Measurements from ENCODE around the gene CACNG1. TPM values are rescaled to one million over a fixed set of nuclear protein-coding genes. Genes with fewer than 3 reads are reported as not detected.
"Not testable (repeated sequence)": the region's sequence is repeated elsewhere in the genome, so short reads cannot be mapped to it uniquely, and the experiment has no call there.

Gene CACNG1
- polyA plus RNA-seq, 4 donors = 0.66 TPM; not detected in 3

DNA sequence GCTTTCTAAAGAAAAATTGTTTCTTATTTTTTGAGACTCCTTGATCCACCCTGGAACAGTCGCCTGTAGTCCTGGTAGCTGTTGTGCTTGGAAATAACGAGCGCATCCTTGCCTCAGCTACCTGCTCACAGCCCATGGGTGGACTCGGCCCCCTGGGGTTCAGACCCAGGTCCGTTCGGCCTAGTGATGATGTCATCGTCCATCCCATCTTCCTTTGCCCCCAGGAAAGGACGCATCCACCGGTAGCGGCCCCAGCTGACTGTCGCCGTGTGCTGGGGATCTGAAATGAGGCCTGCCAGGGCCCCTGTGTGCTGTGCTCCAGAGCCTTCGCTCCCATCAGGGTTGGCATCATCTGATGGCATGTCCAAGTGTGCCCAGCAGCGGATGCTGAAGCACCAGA is 12.0 kb upstream of the CACNG1 start:
- 93% methylated on average over 14 of the region's 14 CpGs for WGBS, 3 donors
- DNase-seq (no peak), FAIRE-seq (no peak)
- no peaks in the 10 kb centered on the region for H3K27me3 ChIP-seq (ENCODE audit: control insufficient read depth in 3 of 3, insufficient read depth in 3 of 3, low read length in 3 of 3)
- H3K36me3 ChIP-seq (ENCODE audit: control insufficient read depth in 3 of 3, insufficient read depth in 2 of 3, low read depth in 1 of 3, low read length in 3 of 3) = no peaks in the 10 kb centered on the region
- no peak overlapping the region for H3K4me3 ChIP-seq (ENCODE audit: low read depth in 1 of 3, low read length in 3 of 3)
- no peaks in the 10 kb centered on the region for H3K4me1 ChIP-seq (ENCODE audit: control insufficient read depth in 3 of 3, insufficient read depth in 2 of 3, low read depth in 1 of 3, low read length in 2 of 3)
- no peak overlapping the region for H3K27ac ChIP-seq (ENCODE audit: low read depth in 1 of 3, low read length in 2 of 3)
- H3K9me3 ChIP-seq (ENCODE audit: control insufficient read depth in 2 of 2, insufficient read depth in 1 of 2, low read depth in 1 of 2, low read length in 1 of 2) = no peaks in the 10 kb centered on the region

DNA sequence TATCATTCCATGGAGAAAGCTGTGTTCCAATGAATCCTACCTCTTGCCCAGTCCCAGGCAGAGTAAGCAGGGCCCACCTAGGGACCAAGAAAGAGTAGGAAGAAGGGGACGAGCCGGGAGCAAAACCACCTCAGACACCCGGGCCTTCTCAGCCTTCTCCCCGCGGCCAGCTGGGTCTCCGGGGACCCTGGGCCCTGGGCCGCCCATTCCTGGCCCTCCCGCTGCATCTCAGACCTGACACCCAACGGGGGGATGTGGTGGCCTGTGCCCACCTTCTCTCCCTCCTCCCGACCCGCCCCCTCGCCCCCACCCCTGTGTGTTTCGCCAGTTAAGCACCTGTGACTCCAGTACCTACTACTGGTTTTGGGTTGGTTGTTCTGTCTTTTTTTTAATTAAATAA is 11.4 kb upstream of the CACNG1 start:
- Histone ChIP-seq H3K27ac (ENCODE audit: low read depth in 1 of 3, low read length in 2 of 3) (no peak overlapping the region), H3K4me1 (ENCODE audit: control insufficient read depth in 3 of 3, insufficient read depth in 2 of 3, low read depth in 1 of 3, low read length in 2 of 3) (no peaks in the 10 kb centered on the region), H3K4me3 (ENCODE audit: low read depth in 1 of 3, low read length in 3 of 3) (no peak overlapping the region), H3K36me3 (ENCODE audit: control insufficient read depth in 3 of 3, insufficient read depth in 2 of 3, low read depth in 1 of 3, low read length in 3 of 3) (no peaks in the 10 kb centered on the region), H3K27me3 (ENCODE audit: control insufficient read depth in 3 of 3, insufficient read depth in 3 of 3, low read length in 3 of 3) (no peaks in the 10 kb centered on the region), H3K9me3 (ENCODE audit: control insufficient read depth in 2 of 2, insufficient read depth in 1 of 2, low read depth in 1 of 2, low read length in 1 of 2) (no peaks in the 10 kb centered on the region)
- no peak for DNase-seq
- WGBS, 3 donors = 90 to 93% (median 93%) methylated on average over 12 to 13 of the region's 13 CpGs
- FAIRE-seq = no peak

DNA sequence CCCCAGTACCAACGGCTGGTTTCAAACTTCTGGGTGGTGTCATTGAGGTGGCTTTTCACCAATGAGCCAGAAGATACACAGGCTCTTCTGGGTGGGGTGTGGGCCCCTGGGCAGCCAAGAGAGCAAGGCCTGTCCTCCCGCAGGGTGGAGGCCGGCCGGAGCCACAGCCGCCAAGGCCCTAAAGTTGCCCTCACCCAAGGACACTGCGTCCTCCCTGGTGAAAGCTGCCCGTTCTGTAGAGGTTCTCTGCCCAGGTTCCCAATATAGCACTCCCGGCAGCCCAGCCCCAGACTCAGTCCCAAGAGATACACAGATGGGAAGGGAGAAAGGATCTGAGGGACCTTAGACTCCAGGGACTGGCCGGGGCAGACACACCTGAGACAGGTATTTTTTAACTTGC is 10.7 kb upstream of the CACNG1 start:
- 88 to 93% (median 89%) methylated on average over 9 of the region's 9 CpGs for WGBS, 3 donors
- no peak overlapping the region for H3K4me3 ChIP-seq (ENCODE audit: low read depth in 1 of 3, low read length in 3 of 3)

GRCh38 chr17:67035131-67036083 is 8.9 kb upstream of the CACNG1 start:
- H3K36me3 ChIP-seq (ENCODE audit: control insufficient read depth in 3 of 3, insufficient read depth in 2 of 3, low read depth in 1 of 3, low read length in 3 of 3) = no peaks in the 10 kb centered on the region
- no peak overlapping the region for H3K27ac ChIP-seq (ENCODE audit: low read depth in 1 of 3, low read length in 2 of 3)
- H3K4me3 ChIP-seq (ENCODE audit: low read depth in 1 of 3, low read length in 3 of 3) = no peak overlapping the region
- H3K9me3 ChIP-seq (ENCODE audit: control insufficient read depth in 2 of 2, insufficient read depth in 1 of 2, low read depth in 1 of 2, low read length in 1 of 2) = no peaks in the 10 kb centered on the region
- no peaks in the 10 kb centered on the region for H3K27me3 ChIP-seq (ENCODE audit: control insufficient read depth in 3 of 3, insufficient read depth in 3 of 3, low read length in 3 of 3)
- 76 to 85% (median 76%) methylated on average over 11 of the region's 11 CpGs for WGBS, 3 donors
- DNase-seq (no peak), FAIRE-seq (no peak)
- H3K4me1 ChIP-seq (ENCODE audit: control insufficient read depth in 3 of 3, insufficient read depth in 2 of 3, low read depth in 1 of 3, low read length in 2 of 3) = no peaks in the 10 kb centered on the region

More for the DNA sequence above, 10.7 kb upstream of the CACNG1 start:
- Histone ChIP-seq H3K27ac (ENCODE audit: low read depth in 1 of 3, low read length in 2 of 3) (no peak overlapping the region), H3K4me1 (ENCODE audit: control insufficient read depth in 3 of 3, insufficient read depth in 2 of 3, low read depth in 1 of 3, low read length in 2 of 3) (no peaks in the 10 kb centered on the region), H3K27me3 (ENCODE audit: control insufficient read depth in 3 of 3, insufficient read depth in 3 of 3, low read length in 3 of 3) (no peaks in the 10 kb centered on the region), H3K36me3 (ENCODE audit: control insufficient read depth in 3 of 3, insufficient read depth in 2 of 3, low read depth in 1 of 3, low read length in 3 of 3) (no peaks in the 10 kb centered on the region), H3K9me3 (ENCODE audit: control insufficient read depth in 2 of 2, insufficient read depth in 1 of 2, low read depth in 1 of 2, low read length in 1 of 2) (no peaks in the 10 kb centered on the region)
- FAIRE-seq (no peak), DNase-seq (no peak)

GRCh38 chr17:67038861-67039365 is 5.4 kb upstream of the CACNG1 start:
- Histone ChIP-seq H3K27ac (ENCODE audit: low read depth in 1 of 3, low read length in 2 of 3) (no peak overlapping the region), H3K36me3 (ENCODE audit: control insufficient read depth in 3 of 3, insufficient read depth in 2 of 3, low read depth in 1 of 3, low read length in 3 of 3) (no peaks in the 10 kb centered on the region), H3K9me3 (ENCODE audit: control insufficient read depth in 2 of 2, insufficient read depth in 1 of 2, low read depth in 1 of 2, low read length in 1 of 2) (no peaks in the 10 kb centered on the region), H3K4me1 (ENCODE audit: control insufficient read depth in 3 of 3, insufficient read depth in 2 of 3, low read depth in 1 of 3, low read length in 2 of 3) (no peaks in the 10 kb centered on the region), H3K27me3 (ENCODE audit: control insufficient read depth in 3 of 3, insufficient read depth in 3 of 3, low read length in 3 of 3) (no peaks in the 10 kb centered on the region), H3K4me3 (ENCODE audit: low read depth in 1 of 3, low read length in 3 of 3) (no peak overlapping the region)
- WGBS, 3 donors = 39 to 42% (median 39%) methylated on average over 5 of the region's 5 CpGs
- DNase-seq (no peak), FAIRE-seq (no peak)

DNA sequence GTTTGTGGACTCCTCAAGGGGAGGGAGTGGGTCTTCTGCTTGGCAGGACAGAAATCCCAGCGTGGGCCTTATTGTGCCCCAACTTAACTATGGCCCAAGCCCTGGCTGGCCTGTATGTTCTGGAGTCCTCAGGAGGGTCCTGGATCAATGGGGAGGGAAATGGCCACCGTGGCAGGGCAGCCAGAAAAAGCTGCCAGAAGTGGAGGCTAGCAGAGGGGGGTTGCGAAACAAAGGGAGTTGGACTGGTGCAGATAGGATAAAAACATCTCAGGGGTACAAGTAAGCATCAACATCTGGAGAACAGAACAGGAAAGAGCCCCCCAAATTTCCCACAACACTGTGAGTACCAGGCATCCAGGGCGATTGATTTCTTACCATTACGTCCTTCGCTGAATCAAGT is 3.7 kb upstream of the CACNG1 start:
- Histone ChIP-seq H3K27ac (ENCODE audit: low read depth in 1 of 3, low read length in 2 of 3) (no peak overlapping the region), H3K36me3 (ENCODE audit: control insufficient read depth in 3 of 3, insufficient read depth in 2 of 3, low read depth in 1 of 3, low read length in 3 of 3) (no peaks in the 10 kb centered on the region), H3K9me3 (ENCODE audit: control insufficient read depth in 2 of 2, insufficient read depth in 1 of 2, low read depth in 1 of 2, low read length in 1 of 2) (no peaks in the 10 kb centered on the region), H3K4me1 (ENCODE audit: control insufficient read depth in 3 of 3, insufficient read depth in 2 of 3, low read depth in 1 of 3, low read length in 2 of 3) (no peaks in the 10 kb centered on the region), H3K4me3 (ENCODE audit: low read depth in 1 of 3, low read length in 3 of 3) (no peak overlapping the region), H3K27me3 (ENCODE audit: control insufficient read depth in 3 of 3, insufficient read depth in 3 of 3, low read length in 3 of 3) (no peaks in the 10 kb centered on the region)
- WGBS, 3 donors = 85 to 90% (median 86%) methylated on average over 6 of the region's 6 CpGs
- DNase-seq (no peak), FAIRE-seq (no peak)

GRCh38 chr17:67041119-67041518 is 3.2 kb upstream of the CACNG1 start:
- not testable (repeated sequence) for H3K27ac ChIP-seq (ENCODE audit: low read depth in 1 of 3, low read length in 2 of 3); H3K27me3 ChIP-seq (ENCODE audit: control insufficient read depth in 3 of 3, insufficient read depth in 3 of 3, low read length in 3 of 3); H3K4me1 ChIP-seq (ENCODE audit: control insufficient read depth in 3 of 3, insufficient read depth in 2 of 3, low read depth in 1 of 3, low read length in 2 of 3); FAIRE-seq; H3K4me3 ChIP-seq (ENCODE audit: low read depth in 1 of 3, low read length in 3 of 3); H3K9me3 ChIP-seq (ENCODE audit: control insufficient read depth in 2 of 2, insufficient read depth in 1 of 2, low read depth in 1 of 2, low read length in 1 of 2); H3K36me3 ChIP-seq (ENCODE audit: control insufficient read depth in 3 of 3, insufficient read depth in 2 of 3, low read depth in 1 of 3, low read length in 3 of 3); DNase-seq
- 91 to 95% (median 93%) methylated on average over 5 of the region's 5 CpGs for WGBS, 3 donors

GRCh38 chr17:67041531-67041930 is 2.8 kb upstream of the CACNG1 start:
- no peak for DNase-seq
- 84 to 94% (median 91%) methylated on average over 7 of the region's 7 CpGs for WGBS, 3 donors
- Histone ChIP-seq H3K9me3 (ENCODE audit: control insufficient read depth in 2 of 2, insufficient read depth in 1 of 2, low read depth in 1 of 2, low read length in 1 of 2) (no peaks in the 10 kb centered on the region), H3K4me3 (ENCODE audit: low read depth in 1 of 3, low read length in 3 of 3) (no peak overlapping the region), H3K4me1 (ENCODE audit: control insufficient read depth in 3 of 3, insufficient read depth in 2 of 3, low read depth in 1 of 3, low read length in 2 of 3) (no peaks in the 10 kb centered on the region), H3K27me3 (ENCODE audit: control insufficient read depth in 3 of 3, insufficient read depth in 3 of 3, low read length in 3 of 3) (no peaks in the 10 kb centered on the region), H3K27ac (ENCODE audit: low read depth in 1 of 3, low read length in 2 of 3) (no peak overlapping the region), H3K36me3 (ENCODE audit: control insufficient read depth in 3 of 3, insufficient read depth in 2 of 3, low read depth in 1 of 3, low read length in 3 of 3) (no peaks in the 10 kb centered on the region)
- FAIRE-seq = no peak
